ENCODE results near the gene ACVR1.
"Not testable (repeated sequence)": the region's sequence is repeated elsewhere in the genome, so short reads cannot be mapped to it uniquely, and the experiment has no call there.

The ACVR1 gene

DNA sequence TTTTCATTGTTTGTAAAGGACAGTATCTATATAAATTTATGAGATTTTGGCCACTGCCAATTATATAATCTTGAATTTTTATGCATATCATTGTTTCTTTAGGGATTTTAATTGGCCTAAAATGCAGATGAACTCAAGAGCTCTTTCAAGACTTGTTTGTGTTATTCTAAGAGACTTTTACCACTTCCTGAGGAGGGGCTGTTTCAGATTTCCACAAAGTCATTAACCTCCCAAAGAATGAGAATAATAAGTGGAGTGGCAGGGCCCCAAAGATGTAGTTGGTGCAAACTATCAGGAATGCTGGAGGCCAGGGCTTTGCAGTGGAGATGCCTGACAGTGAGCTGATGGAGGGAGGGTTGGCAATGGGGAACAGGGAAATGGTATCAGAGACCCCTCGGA is 15.5 kb upstream of the ACVR1 start:
- no peak for DNase-seq

DNA sequence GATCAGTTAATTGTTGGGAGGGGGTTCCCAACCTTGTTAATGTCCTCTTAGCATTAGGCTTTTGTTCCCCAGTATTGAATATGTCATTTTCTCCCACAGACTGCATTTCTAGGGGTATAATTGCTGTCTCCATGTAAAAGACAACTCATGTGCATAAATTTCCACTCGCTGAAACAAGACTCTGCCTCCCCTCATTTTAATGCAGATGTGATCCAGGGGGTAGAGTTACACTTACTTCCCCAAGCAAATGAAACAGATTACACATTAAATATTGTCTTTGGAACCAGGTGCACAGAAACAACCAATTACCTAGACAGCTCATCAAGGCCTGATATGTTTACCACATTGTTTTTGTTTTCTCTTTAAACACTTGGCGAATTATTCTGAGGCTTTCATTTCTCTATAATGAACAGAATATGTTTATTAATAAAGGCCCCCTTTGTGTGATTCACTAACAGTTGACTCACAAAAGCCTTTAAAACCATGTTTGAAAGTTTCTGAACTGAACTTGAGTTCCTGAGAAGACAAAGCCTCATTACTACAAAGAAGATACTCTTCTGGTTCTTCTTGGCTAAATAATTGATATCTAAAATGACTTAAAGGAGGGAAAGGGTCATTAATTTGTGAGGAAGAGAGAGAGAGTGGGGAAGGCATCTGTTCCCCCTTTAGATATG is 15.0 kb upstream of the ACVR1 start:
- DNase-seq = peak; percentile 77

DNA sequence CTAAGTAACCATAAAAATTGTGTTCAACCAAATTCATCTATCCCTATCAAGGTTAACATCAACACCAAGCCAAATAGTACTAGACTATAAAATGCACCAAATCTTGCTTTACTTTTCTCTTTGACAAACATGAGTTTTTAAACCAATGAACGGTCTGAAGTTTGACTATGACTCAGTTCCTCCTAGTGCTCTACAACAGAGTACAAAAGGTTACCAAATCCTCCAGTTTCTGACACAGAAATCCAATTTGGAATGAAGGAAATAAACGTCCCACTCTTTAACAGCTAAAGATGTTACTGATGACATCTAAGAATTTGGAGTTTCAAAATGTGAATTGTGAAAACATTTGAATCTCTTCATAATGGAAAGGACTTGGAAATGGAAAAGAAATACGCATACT is 11.8 kb upstream of the ACVR1 start:
- DNase-seq = no peak

DNA sequence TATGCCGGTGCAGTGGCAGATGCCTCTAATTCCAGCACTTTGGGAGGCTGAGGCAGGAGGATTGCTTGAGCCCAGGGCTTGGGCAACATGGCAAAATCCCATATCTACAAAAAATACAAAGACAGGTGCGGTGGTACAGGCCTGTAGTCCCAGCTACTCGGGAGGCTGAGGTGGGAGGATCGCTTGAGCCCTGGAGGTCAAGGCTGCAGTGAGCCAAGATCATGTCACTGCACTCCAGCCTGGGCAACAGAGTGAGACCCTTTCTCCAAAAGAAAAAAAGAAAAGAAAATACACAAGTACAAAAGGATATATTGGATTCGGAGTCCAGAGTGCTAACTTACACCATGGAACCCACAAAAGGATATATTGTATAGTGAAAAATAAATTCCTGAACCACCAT is 8.4 kb upstream of the ACVR1 start:
- DNase-seq = not testable (repeated sequence)

DNA sequence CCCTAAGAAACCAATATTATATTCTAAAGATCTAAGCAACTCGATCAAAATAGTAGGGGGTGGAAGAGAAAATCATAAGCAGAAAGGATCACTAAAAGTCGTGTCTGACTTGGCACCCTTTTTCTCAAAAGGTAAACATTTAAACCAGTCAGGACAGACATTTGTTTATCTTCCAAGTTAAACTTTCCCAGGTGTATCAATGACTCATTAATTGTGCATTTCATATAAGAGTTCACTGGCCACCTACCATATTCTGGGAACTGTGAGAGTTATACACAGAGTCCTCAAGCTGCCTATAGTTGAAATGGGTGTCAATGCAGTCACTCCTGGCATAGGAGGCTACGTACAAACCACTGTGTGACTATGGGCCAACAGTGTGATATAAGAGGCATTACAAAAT is 4.8 kb upstream of the ACVR1 start:
- no peak for DNase-seq

DNA sequence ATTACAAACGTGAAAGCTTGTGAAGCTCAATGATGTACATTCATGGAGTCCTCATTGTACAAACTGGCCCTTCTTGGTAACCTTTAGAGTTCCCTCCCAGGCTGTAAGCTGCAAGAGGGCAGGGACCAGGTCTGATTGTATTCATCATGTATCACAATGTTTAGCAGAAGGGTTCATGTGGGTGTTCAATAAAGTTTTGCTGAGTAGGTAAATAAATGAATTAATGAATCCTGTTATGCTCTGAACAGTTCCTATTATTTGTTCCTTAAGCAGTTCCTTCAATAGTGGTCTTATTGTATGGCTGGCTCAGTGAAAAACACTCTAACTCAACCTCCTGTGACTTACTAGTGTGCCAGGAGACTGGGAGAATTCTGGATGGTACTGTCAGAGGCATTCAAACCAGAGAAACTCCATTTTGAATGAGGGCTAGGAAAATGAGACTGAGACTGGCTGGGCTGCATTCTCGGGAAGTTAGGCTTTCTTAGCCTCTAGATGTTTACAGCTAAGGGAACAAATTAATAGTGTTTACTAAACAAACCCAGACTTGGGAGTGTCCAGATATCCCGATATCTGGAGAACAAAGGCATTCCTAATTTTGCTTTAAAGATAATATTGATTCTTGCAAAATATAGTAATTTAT is 1.8 kb upstream of the ACVR1 start:
- DNase-seq = no peak

DNA sequence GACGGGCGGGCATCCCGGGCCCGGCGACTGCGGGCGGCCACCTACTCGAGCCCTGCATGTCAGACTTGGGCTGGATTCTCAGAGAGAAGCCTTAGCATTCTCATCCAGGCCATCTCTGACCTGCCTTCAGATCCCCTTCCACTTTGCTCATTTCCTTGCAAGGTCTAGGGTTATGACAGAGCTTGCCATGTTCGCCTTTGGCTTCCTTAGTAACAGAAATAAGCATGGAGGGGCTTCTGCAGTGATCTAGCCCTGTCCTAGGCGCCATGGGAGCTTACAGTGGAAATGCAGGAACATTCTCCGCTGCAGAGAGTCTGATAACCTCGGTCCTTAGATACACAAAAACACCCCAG is 632 bp upstream of the ACVR1 start:
- no peak for DNase-seq

DNA sequence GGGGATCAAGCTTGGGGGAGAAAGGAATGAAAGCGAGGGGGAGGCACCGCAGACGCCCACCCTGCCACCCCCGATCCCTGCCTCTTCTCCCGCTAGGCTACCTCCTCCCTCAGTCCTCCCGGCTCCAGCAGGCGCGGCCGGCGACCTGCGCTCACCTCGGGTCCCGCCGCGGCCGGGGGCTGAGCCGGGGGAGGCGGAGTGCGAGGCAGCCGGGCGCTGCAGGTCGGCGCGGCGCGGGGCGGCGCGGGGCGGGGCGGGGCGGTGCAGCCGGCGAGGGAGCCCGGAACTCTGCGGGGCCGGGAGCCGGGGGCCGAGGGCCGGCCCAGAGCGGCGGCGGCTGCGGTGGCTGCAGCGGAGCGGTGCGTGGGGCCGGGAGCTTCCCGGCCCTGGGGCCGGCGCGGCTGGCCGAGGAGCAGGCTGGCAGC is 477 bp downstream of the ACVR1 start:
- DNase-seq = no peak

DNA sequence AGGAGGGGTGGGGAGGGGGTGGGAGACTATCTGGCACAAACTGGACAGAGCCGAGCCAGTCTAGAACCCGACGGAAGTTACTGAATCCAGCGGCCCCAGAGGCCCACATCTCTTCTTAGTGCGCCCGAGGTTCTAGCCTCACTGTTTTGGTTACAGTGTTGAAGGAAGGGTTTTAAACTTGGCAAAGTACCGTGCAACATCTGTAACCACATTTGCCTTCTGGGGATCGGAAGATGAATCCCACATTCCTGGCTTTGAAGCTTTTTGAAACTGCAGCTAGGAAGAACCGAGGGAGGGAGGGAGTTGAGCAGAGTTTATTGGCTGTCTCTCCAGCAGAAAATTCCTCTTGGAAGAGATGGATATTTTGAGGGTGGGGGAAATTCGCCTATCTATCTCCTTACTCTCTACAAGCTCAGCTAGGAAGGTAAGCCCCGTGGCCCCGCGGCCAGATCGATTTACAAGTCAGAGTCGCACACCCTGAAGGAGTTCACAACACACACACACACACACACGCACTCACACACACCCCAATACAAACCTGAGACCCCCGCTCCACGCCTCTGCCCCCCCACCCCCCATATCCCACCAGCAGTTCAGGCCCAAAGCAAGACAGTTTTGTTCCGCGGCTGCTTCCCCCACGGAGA is 1.0 kb downstream of the ACVR1 start:
- no peak for DNase-seq

DNA sequence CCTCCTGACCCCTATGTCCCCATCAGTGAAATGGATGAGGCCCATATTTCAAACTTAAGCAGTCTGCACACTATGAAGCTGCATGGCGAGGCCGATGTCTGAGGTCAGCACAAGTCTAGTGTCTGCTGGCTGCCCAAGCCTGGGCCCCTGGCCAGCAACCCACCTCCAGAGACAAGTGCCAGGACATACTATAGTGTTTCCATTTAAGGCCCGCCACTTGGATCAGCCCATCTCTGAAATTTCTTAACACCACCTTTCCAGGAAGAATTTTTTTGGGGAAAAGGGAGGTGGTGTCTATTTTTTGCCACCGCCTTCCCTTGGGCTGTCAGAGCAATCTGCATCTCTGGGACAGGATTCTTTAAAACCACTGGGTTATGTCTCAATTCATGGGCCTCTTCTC is 1.8 kb downstream of the ACVR1 start:
- DNase-seq = peak; percentile 65

DNA sequence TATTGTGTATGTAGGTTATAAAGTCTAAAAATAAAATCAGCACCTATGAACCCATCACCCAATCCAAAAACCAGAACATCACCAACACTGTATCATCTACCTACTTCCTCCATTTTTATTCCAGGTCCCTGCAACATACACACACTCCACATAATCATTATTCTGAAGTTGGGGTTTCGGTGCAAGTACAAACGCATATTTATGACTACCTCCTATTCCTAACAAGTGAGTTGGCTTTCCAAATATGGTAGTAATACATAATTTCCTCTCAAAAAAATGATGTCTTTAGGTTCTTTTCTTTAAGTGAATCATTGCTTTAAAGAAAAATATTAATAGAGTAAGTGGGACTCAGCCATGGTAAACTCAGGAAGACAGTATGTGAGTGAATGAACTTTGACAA is 3.3 kb downstream of the ACVR1 start:
- DNase-seq = no peak

DNA sequence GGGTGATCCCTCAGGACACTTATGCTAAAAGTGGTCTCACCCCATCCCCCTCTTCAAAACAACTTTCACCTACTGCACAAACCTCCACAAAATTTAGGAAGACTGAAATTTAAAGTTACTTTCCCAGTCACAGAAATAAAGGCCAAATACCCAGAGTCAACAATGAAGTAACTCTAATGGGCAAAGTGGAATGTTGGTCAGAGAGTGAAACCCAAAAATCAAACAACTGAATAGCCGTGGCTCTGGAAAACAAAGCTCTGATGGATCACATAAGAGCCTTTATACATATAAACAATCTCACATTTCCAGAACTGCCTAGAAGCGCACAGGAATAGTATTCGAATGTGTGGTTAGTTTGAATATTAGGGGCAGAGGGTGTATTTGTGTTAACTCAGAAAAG is 4.7 kb downstream of the ACVR1 start:
- DNase-seq = peak; percentile 21

DNA sequence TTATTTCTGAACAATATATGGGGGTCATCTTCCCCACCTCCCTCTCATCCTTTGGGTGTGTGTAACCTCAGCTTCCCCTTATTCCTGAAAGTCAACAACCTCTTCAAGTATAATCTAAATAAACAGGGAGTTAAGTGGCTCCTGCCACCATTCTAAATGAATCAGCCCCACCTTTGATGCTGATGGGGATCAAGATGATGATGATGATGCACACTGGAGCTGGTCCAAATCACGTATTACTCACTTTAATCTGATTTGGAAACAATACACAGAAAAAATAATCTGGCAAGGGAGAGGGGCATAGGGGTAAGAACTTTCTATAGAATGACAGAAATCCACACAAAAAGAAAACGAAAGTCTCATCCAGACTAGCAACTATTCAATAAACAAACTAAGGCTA is 7.1 kb downstream of the ACVR1 start:
- peak; percentile 56 for DNase-seq

DNA sequence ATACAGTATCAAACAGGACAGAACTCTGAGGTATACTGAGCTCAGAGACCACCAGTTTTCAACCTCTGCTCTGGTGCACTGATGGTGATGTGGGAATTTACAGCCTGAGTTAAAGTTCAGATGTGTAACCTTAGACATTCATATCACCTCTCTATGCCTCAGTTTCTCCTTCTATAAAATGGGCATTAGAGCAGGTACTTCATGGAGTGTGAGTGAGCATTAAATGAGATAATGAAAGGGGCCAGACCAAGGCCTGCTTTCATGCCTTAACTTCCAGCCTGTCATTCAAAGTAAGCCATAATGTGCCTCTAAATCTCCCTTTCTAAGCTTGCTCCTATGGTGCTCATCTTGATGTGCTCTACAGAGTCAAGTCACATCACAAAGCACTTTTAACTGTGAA is 8.4 kb downstream of the ACVR1 start:
- DNase-seq = no peak

DNA sequence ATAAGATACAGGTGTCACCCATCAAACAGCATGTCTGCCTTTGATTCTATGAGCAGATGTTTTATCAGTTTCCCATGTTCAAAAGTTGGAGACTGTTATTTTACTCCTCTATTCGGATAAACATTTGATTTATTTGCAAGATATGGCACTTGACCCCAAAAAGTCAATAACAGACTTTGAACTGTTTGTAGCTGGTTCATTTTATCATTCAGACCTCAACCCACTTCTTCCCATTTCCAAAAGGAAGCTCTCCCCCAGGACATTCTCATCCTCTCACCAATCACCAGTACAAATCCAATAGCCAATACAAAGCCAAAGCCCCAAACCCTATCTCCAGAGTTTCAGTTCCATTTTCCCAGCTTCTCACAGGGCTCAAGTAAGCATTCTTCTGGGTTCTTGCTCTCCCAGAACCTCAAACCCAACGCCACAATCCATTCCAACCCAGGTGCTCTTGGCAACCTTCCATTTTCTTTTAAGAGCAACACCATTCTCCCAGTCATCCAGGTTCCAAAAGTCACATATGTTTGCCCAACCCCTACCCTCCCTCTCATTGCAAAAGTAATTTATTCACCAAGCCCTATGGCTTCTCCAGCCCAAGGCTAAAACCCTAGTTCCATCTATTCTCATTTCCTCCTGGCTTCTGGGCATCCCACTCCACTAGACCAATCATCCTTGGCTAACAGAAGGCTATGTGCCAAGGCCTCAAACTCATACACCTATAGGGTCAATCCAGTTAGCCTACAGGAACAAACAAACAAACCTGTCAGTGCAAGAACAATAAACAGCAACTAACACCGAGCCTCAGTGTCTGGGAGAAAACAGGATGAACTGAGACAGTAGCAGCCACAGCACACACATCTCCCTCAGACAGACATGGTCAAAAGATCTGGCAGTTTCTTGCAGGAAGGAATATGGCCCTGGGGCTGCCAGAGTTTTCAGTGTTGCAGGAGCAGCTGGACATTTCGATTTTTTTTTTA is 9.2 kb downstream of the ACVR1 start:
- peak; percentile 24 for DNase-seq

DNA sequence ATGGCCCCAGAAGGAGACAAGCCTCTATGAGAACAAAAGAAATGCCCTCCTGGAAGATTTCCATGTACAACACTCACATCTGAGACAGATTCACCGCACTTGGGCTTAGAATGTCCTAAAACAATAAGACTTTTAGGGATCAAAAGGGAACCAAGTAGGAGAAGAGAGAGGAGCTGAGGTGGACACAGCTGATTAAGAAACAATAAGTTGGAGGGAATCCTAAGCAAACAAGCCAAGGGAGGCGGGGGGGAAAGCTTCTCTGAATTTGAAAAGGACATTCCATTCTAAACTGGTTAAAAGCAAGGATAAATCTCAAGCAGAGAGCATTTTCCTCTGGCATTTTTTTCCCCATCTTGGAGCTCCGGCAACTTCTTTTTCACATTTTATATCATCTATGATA is 9.9 kb downstream of the ACVR1 start:
- no peak for DNase-seq

DNA sequence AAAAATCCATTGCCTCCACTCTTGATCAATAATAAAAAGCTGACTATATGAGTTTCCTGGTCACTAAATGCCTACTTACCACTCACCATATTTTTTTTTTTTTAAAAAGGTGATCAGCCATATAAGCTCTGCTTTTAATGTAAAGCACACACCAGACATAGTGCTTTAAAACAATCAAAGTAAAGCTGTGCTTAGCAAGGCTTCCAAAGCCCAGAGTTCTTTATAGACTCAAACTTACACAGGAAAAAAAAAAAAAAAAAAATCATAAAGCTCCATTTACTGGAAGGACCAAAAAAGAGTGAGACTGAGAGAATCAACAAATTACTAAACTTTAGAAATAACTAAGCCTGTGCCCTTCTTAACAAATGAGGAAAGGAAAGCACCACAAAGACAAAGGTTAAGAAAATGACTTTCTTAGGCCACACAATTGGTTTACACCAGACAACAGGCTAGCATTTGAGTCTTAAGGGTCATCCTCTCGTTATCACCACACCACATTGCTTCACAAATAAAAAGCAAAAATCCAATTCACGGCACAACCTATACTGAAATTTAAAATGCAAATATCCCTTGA is 11.2 kb downstream of the ACVR1 start:
- DNase-seq = no peak

DNA sequence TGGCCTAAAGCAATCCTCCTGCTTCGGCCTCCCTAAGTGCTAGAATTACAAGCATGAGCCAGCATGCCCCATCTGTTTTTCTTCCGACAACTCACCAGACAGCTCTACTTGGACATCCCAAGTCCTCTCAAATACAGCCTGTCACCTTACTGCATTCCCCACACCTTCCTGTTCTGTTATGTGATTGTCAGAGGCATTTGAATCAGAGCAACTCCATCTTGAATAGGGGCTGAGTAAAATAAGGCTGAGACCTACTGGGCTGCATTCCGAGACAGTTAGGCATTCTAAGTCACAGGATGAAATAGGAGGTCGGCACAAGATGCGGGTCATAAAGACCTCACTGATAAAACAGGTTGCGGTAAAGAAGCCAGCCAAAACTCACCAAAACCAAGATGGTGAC is 17.3 kb downstream of the ACVR1 start:
- DNase-seq = no peak

DNA sequence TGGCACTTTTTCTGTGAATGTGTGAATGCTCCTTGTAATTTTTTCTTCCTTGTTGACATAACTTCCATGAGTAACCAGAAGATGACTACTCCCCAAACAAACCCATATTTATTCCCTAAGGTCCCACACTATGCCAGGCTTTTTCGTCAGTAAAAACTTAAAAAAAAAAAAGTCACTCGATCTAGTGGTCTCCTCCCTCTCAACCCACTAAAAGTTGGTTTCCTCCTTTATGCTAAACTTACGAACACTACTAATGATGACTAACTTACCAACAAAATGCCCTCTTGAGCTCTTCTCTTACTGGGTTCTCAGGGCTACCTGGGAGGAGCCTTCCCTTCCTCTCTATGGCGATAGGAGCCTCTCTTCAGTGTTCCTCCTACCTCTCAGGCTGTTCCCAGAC is 18.2 kb downstream of the ACVR1 start:
- DNase-seq = no peak

DNA sequence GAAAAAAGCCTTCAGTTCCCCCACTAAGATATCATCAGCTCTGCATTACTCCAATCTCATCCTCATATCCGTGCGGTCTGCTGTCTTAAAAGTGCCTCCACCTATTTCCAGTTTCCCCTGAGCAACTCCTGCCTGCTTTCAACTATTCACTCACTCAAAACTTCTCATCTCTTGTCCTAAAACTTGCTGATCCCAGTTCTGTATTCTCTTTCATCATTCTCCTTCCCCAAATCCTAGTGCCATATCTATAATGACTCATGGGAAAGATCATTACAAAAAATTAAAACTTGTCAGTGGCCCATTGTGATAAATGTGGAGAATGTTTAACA is 20.0 kb downstream of the ACVR1 start:
- DNase-seq = no peak

DNA sequence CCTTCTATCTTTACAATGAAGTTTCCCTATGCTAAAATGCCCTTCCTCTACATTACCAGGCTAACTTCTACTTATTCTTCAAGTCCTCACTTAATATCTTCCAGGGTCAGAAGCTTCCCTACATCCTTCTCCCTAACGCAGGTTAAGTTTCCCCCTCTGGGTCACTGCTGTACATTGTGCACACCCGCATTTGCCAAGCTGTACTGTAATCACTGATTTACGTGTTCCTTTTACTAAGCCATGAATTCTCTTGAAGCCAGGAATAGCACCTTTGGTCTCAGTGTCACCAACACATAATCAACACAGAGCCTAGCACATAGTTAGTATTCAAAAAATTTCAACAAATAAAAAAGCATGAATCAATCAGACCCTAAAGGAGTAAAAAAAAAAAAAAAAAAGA is 22.3 kb downstream of the ACVR1 start:
- no peak for DNase-seq

DNA sequence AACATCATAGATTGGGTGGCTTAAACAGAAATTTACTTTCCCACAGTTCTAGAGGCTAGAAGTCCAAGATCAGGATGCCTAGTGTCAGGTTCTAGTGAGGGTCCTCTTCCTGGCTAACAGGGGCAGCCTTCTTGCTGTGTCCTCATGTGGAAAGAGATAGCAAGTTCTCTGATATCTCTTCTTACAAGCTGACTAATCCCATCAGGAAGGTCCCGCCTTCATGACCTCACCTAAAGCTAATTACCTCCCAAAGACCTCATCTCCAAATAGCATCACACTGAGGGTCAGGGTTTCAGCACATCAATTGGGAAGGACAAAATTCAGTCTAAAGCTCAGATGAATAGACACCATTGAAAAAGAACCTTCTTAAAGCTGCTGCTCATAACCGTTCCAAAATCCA is 22.9 kb downstream of the ACVR1 start:
- DNase-seq = no peak

DNA sequence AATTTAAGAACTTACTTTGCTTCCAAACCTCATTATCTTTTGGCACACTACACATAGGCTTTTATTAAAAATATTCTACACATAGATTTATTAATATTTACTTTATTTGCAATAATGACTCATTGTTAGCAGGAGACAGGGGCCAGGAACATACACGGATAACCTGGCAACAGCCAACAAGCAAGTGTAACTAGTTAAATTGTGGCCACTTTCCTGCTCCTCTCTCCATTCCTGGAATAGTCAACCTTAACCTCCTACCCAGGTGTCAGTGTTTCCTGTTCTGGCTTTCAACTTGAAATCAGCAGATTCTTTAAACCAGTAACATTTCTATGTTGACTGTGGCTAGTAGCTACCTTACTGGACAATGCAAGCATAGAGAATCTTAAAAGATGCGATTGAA is 26.5 kb downstream of the ACVR1 start:
- no peak for DNase-seq

All from NCI-H2029 (cell line).